Nephron (organoid): ENCODE measurements around the gene NOSTRIN.

Experiments
- H3K27ac Mint-ChIP-seq, 3 experiments: 2 replicates each; pipeline ENCODE4 v1.8.0; 2020; ENCODE audit warnings: mixed read lengths in 3 of 3, mild to moderate bottlenecking in 2 of 3, moderate library complexity in 1 of 3
- H3K27me3 Mint-ChIP-seq: 2 replicates; pipeline ENCODE4 v1.8.0; 2021; ENCODE audit warnings: low read depth, mild to moderate bottlenecking, moderate library complexity, mixed read lengths
- H3K36me3 Mint-ChIP-seq: 2 replicates; pipeline ENCODE4 v1.8.0; 2020; ENCODE audit warnings: low read depth, mixed read lengths
- H3K4me1 Mint-ChIP-seq: 2 replicates; pipeline ENCODE4 v1.8.0; 2020; ENCODE audit warnings: mixed read lengths
- H3K4me3 Mint-ChIP-seq, 3 experiments: 2 replicates each; pipeline ENCODE4 v1.8.0; 2020; ENCODE audit warnings: mild to moderate bottlenecking in 3 of 3, mixed read lengths in 3 of 3, moderate library complexity in 2 of 3
- H3K9me3 Mint-ChIP-seq: 2 replicates; pipeline ENCODE4 v1.8.0; 2020; ENCODE audit warnings: mixed read lengths
- CTCF ChIP-seq, 3 experiments: fragments of 200-600 bp; sonication (generic); IDR thresholded peaks; one replicate each; pipeline ENCODE4 v1.5.0; 2021; ENCODE audit warnings: antibody characterized with exemption in 3 of 3; ENCODE audit not compliant: unreplicated experiment in 3 of 3

Gene NOSTRIN

GRCh38 chr2:168894101-168894500 is 91.7 kb downstream of the NOSTRIN start:
- H3K4me3 Mint-ChIP-seq: no peak overlapping the region
- H3K27ac Mint-ChIP-seq: no peak overlapping the region
- no peak for TF ChIP-seq CTCF (IDR thresholded peaks at IDR 0.05; ENCODE audit: unreplicated experiment in 3 of 3)
- no peaks in the 10 kb centered on the region for H3K36me3 Mint-ChIP-seq
- peaks cover 13% of the 10 kb centered on the region for H3K4me1 Mint-ChIP-seq
- H3K27me3 Mint-ChIP-seq: peaks cover 6% of the 10 kb centered on the region
- no peaks in the 10 kb centered on the region for H3K9me3 Mint-ChIP-seq

GRCh38 chr2:168894720-168895119 is 92.3 kb downstream of the NOSTRIN start:
- no peak for TF ChIP-seq CTCF (IDR thresholded peaks at IDR 0.05; ENCODE audit: unreplicated experiment in 3 of 3)
- Mint-ChIP-seq H3K9me3 (no peaks in the 10 kb centered on the region), H3K4me1 (peaks cover 8% of the 10 kb centered on the region), H3K27me3 (peaks cover 6% of the 10 kb centered on the region), H3K4me3 (no peak overlapping the region), H3K27ac (no peak overlapping the region), H3K36me3 (no peaks in the 10 kb centered on the region)

DNA sequence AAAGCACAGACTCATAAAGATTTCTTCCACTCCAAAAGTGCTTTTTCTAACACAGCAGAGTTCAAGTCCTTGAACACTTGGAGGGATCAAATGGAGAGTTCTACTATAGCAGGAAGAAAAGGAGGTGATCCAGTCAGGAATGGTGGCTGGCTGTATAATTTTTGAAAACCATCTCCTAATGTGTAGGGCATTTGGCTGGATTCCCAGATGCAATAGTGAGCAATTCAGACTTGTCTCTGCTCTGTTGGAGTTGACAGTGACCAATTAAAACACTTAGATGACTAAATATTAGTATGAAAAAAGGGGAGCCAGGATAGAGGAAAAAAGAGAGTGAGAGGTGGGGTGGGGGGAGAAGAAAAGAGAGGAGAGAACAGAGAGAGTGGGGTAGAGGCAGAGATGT is 93.3 kb downstream of the NOSTRIN start:
- peaks cover 6% of the 10 kb centered on the region for H3K27me3 Mint-ChIP-seq
- no peak for TF ChIP-seq CTCF (IDR thresholded peaks at IDR 0.05; ENCODE audit: unreplicated experiment in 3 of 3)
- H3K4me1 Mint-ChIP-seq: no peaks in the 10 kb centered on the region
- H3K36me3 Mint-ChIP-seq: no peaks in the 10 kb centered on the region
- no peak overlapping the region for H3K27ac Mint-ChIP-seq
- H3K4me3 Mint-ChIP-seq: no peak overlapping the region
- H3K9me3 Mint-ChIP-seq: no peaks in the 10 kb centered on the region

GRCh38 chr2:168896783-168897182 is 94.3 kb downstream of the NOSTRIN start:
- no peaks in the 10 kb centered on the region for H3K36me3 Mint-ChIP-seq
- no peak overlapping the region for H3K27ac Mint-ChIP-seq
- H3K4me3 Mint-ChIP-seq: no peak overlapping the region
- H3K9me3 Mint-ChIP-seq: no peaks in the 10 kb centered on the region
- no peak for TF ChIP-seq CTCF (IDR thresholded peaks at IDR 0.05; ENCODE audit: unreplicated experiment in 3 of 3)
- peaks cover 4% of the 10 kb centered on the region for H3K27me3 Mint-ChIP-seq
- H3K4me1 Mint-ChIP-seq: no peaks in the 10 kb centered on the region

- Mint-ChIP-seq H3K9me3 (no peaks in the 10 kb centered on the region), H3K27ac (no peak overlapping the region), H3K4me1 (no peaks in the 10 kb centered on the region), H3K36me3 (no peaks in the 10 kb centered on the region), H3K4me3 (no peak overlapping the region), H3K27me3 (no peaks in the 10 kb centered on the region)
- no peak for TF ChIP-seq CTCF (IDR thresholded peaks at IDR 0.05; ENCODE audit: unreplicated experiment in 3 of 3)
These were observed 95.0 kb downstream of the NOSTRIN start for GRCh38 chr2:168897449-168897848.

- Mint-ChIP-seq H3K4me3 (no peak within 1 kb of the TSS), H3K9me3 (no peaks in the 10 kb centered on the region), H3K36me3 (no peaks in the 10 kb centered on the region), H3K27me3 (peaks cover 12% of the 10 kb centered on the region), H3K4me1 (no peaks in the 10 kb centered on the region), H3K27ac (no peak within 1 kb of the TSS)
- TF ChIP-seq CTCF (IDR thresholded peaks at IDR 0.05; ENCODE audit: unreplicated experiment in 3 of 3): no peak
These were observed 98.6 kb downstream of the NOSTRIN start, which contains the start of gene G6PC2 for GRCh38 chr2:168901003-168901402. G6PC2 (plus strand) TSS chr2:168901291; CDS start chr2:168901332, 41 bp downstream.
